Mesenchymal stem cell (in vitro differentiated cells and primary cell): ENCODE results near the gene TMEM204.

Source experiments
- DNase-seq: peaks from one replicate; pipeline ENCODE4 v3.0.0-alpha.2; 2013
- H2AFZ ChIP-seq: one replicate; pipeline ENCODE4 v1.6.1; 2013; ENCODE audit warnings: low read depth, mild to moderate bottlenecking, control low read depth, inconsistent platforms, low read length, moderate library complexity
- H2AK5ac ChIP-seq: 2 replicates; pipeline ENCODE4 v1.6.1; 2013; ENCODE audit warnings: low read length, moderate library complexity, mild to moderate bottlenecking, inconsistent platforms; ENCODE audit not compliant: severe bottlenecking
- H2BK120ac ChIP-seq: one replicate; pipeline ENCODE4 v1.6.1; 2013; ENCODE audit warnings: low read depth, mild to moderate bottlenecking, inconsistent platforms, low read length, moderate library complexity
- H2BK12ac ChIP-seq, 2 experiments: one replicate each; pipeline ENCODE4 v1.6.1; 2013; ENCODE audit warnings: inconsistent platforms in 2 of 2, low read length in 2 of 2, mild to moderate bottlenecking in 2 of 2, moderate library complexity in 2 of 2, control low read depth in 1 of 2
- H2BK15ac ChIP-seq: one replicate; pipeline ENCODE4 v1.6.1; 2013; ENCODE audit warnings: mild to moderate bottlenecking, low read depth, inconsistent platforms; ENCODE audit not compliant: poor library complexity, severe bottlenecking
- H2BK5ac ChIP-seq: 2 replicates; pipeline ENCODE4 v1.6.1; 2013; ENCODE audit warnings: low read depth, mild to moderate bottlenecking, low read length, control low read depth, inconsistent platforms; ENCODE audit not compliant: poor library complexity, severe bottlenecking
- H3K14ac ChIP-seq, 2 experiments: one replicate each; pipeline ENCODE4 v1.6.1; 2013; ENCODE audit warnings: inconsistent platforms in 2 of 2, low read length in 2 of 2, control low read depth in 1 of 2, mild to moderate bottlenecking in 1 of 2, moderate library complexity in 1 of 2
- H3K18ac ChIP-seq, 2 experiments: one replicate each; pipeline ENCODE4 v1.6.1; 2013; ENCODE audit warnings: inconsistent platforms in 2 of 2, low read length in 2 of 2, control low read depth in 1 of 2, low read depth in 1 of 2, mild to moderate bottlenecking in 1 of 2
- H3K23ac ChIP-seq, 2 experiments: one replicate each; pipeline ENCODE4 v1.6.1; 2013; ENCODE audit warnings: inconsistent platforms in 2 of 2, low read length in 2 of 2, mild to moderate bottlenecking in 2 of 2, moderate library complexity in 2 of 2, control low read depth in 1 of 2
- H3K27ac ChIP-seq: 2 replicates; pipeline ENCODE4 v1.5.1; 2013; ENCODE audit warnings: mild to moderate bottlenecking, moderate library complexity, low read length, control low read depth, inconsistent platforms; ENCODE audit not compliant: poor library complexity, severe bottlenecking
- H3K27me3 ChIP-seq, 2 experiments: 2 replicates each; pipeline versions ENCODE4 v1.6.1 to v1.7.0; 2013; ENCODE audit warnings: low read length in 2 of 2, mild to moderate bottlenecking in 2 of 2, moderate library complexity in 2 of 2, control low read depth in 1 of 2, inconsistent platforms in 1 of 2; ENCODE audit not compliant: control insufficient read depth in 1 of 2, insufficient read depth in 1 of 2
- H3K36me3 ChIP-seq, 2 experiments: 2 replicates each; pipeline versions ENCODE4 v1.6.1 to v1.7.0; 2013; ENCODE audit warnings: low read length in 2 of 2, control low read depth in 1 of 2, inconsistent platforms in 1 of 2, low read depth in 1 of 2, mild to moderate bottlenecking in 1 of 2; ENCODE audit not compliant: insufficient read depth in 2 of 2, control insufficient read depth in 1 of 2
- H3K4ac ChIP-seq, 2 experiments: one replicate each; pipeline ENCODE4 v1.6.1; 2013; ENCODE audit warnings: inconsistent platforms in 2 of 2, low read length in 2 of 2, mild to moderate bottlenecking in 2 of 2, moderate library complexity in 2 of 2, control low read depth in 1 of 2, low read depth in 1 of 2
- H3K4me1 ChIP-seq: 2 replicates; pipeline ENCODE4 v1.6.1; 2013; ENCODE audit warnings: low read depth, low read length, control low read depth; ENCODE audit not compliant: control insufficient read depth, insufficient read depth
- H3K4me2 ChIP-seq: 2 replicates; pipeline ENCODE4 v1.6.1; 2013; ENCODE audit warnings: low read length, mild to moderate bottlenecking, inconsistent platforms; ENCODE audit not compliant: poor library complexity, severe bottlenecking
- H3K4me3 ChIP-seq, 2 experiments: 2 replicates each; pipeline versions ENCODE4 v1.5.1 to v1.7.0; 2013; ENCODE audit warnings: low read length in 2 of 2, mild to moderate bottlenecking in 2 of 2, control low read depth in 1 of 2, low read depth in 1 of 2; ENCODE audit not compliant: insufficient read depth in 1 of 2
- H3K79me1 ChIP-seq: replicated peaks from 2 replicates; pipeline ENCODE4 v1.6.1; 2013; ENCODE audit warnings: mild to moderate bottlenecking, control low read depth, low read length, inconsistent platforms; ENCODE audit not compliant: poor library complexity, severe bottlenecking
- H3K9ac ChIP-seq: 2 replicates; pipeline ENCODE4 v1.7.0; 2013; ENCODE audit warnings: mild to moderate bottlenecking, low read length, moderate library complexity
- H3K9me3 ChIP-seq: 2 replicates; pipeline ENCODE4 v1.7.0; 2013; ENCODE audit warnings: mild to moderate bottlenecking, low read length; ENCODE audit not compliant: control insufficient read depth
- H4K8ac ChIP-seq: one replicate; pipeline ENCODE4 v1.6.1; 2013; ENCODE audit warnings: inconsistent platforms, mild to moderate bottlenecking, low read length, moderate library complexity
- H4K91ac ChIP-seq: one replicate; pipeline ENCODE4 v1.6.1; 2013; ENCODE audit warnings: mild to moderate bottlenecking, low read length, inconsistent platforms
- WGBS: methylation state at CpG from one replicate; pipeline ENCODE4 v1.1.7; 2013; ENCODE audit warnings: mixed read lengths; 5-methylcytosine and 5-hydroxymethylcytosine counted together

Gene TMEM204

GRCh38 chr16:1565083-1565805, 31.8 kb downstream of the TMEM204 start:
- H3K9me3 ChIP-seq, result no peaks in the 10 kb centered on the region
- DNase-seq, result no peak
- H3K27me3 ChIP-seq, result no peaks in the 10 kb centered on the region
- H3K79me1 ChIP-seq, result no peaks in the 10 kb centered on the region
- no peak overlapping the region for H3K4me2 ChIP-seq
- H4K8ac ChIP-seq, result no peak overlapping the region
- no peak overlapping the region for H2BK120ac ChIP-seq
- H2BK5ac ChIP-seq, result no peak overlapping the region
- peak overlapping the region; percentile 2 for H4K91ac ChIP-seq
- H3K27ac ChIP-seq, result no peak overlapping the region
- H2BK12ac ChIP-seq, result no peak overlapping the region
- no peak overlapping the region for H2AK5ac ChIP-seq
- no peak overlapping the region for H3K18ac ChIP-seq
- no peak overlapping the region for H3K9ac ChIP-seq
- H2AFZ ChIP-seq, result no peak overlapping the region
- H3K4me1 ChIP-seq, result peaks cover 7% of the 10 kb centered on the region
- H3K4ac ChIP-seq, result no peak overlapping the region
- 90% methylated on average over 16 of the region's 16 CpGs for WGBS
- peak overlapping the region in 1 of 2 experiments; percentile 14 for H3K4me3 ChIP-seq
- no peak overlapping the region for H2BK15ac ChIP-seq
- H3K36me3 ChIP-seq, result peaks cover 61 to 71% of the 10 kb centered on the region in 2 experiments
- no peak overlapping the region for H3K14ac ChIP-seq
- no peak overlapping the region for H3K23ac ChIP-seq

- H3K79me1 ChIP-seq, result no peaks in the 10 kb centered on the region
- no peaks in the 10 kb centered on the region for H3K9me3 ChIP-seq
- no peak overlapping the region for H3K18ac ChIP-seq
- no peak overlapping the region for H3K9ac ChIP-seq
- H2BK120ac ChIP-seq, result no peak overlapping the region
- no peak overlapping the region for H3K4me3 ChIP-seq
- no peak overlapping the region for H3K14ac ChIP-seq
- no peaks in the 10 kb centered on the region for H3K27me3 ChIP-seq
- no peak overlapping the region for H2BK5ac ChIP-seq
- no peak overlapping the region for H2AK5ac ChIP-seq
- no peak overlapping the region for H2AFZ ChIP-seq
- no peak overlapping the region for H3K4ac ChIP-seq
- no peak overlapping the region for H3K23ac ChIP-seq
- H2BK15ac ChIP-seq, result no peak overlapping the region
- H3K4me1 ChIP-seq, result peaks cover 9% of the 10 kb centered on the region
- DNase-seq, result no peak
- H2BK12ac ChIP-seq, result no peak overlapping the region
- no peak overlapping the region for H4K8ac ChIP-seq
- WGBS, result 92% methylated on average over 13 of the region's 13 CpGs
- no peak overlapping the region for H3K4me2 ChIP-seq
- H3K36me3 ChIP-seq, result peaks cover 58 to 67% of the 10 kb centered on the region in 2 experiments
- H4K91ac ChIP-seq, result no peak overlapping the region
- no peak overlapping the region for H3K27ac ChIP-seq
Measured at GRCh38 chr16:1567988-1568387, 34.5 kb downstream of the TMEM204 start.

- H3K36me3 ChIP-seq, result peaks cover 44 to 49% of the 10 kb centered on the region in 2 experiments
- no peak overlapping the region for H2AK5ac ChIP-seq
- DNase-seq, result no peak
- no peak overlapping the region for H2BK120ac ChIP-seq
- H4K91ac ChIP-seq, result no peak overlapping the region
- no peak overlapping the region for H3K4ac ChIP-seq
- no peaks in the 10 kb centered on the region for H3K79me1 ChIP-seq
- no peaks in the 10 kb centered on the region for H3K9me3 ChIP-seq
- 81% methylated on average over 6 of the region's 7 CpGs for WGBS
- H3K14ac ChIP-seq, result no peak overlapping the region
- H2BK15ac ChIP-seq, result no peak overlapping the region
- H2AFZ ChIP-seq, result no peak overlapping the region
- no peak overlapping the region for H3K4me3 ChIP-seq
- H3K4me1 ChIP-seq, result peaks cover 4% of the 10 kb centered on the region
- H3K18ac ChIP-seq, result no peak overlapping the region
- H3K9ac ChIP-seq, result no peak overlapping the region
- no peak overlapping the region for H2BK5ac ChIP-seq
- no peak overlapping the region for H3K4me2 ChIP-seq
- no peak overlapping the region for H3K27ac ChIP-seq
- H4K8ac ChIP-seq, result no peak overlapping the region
- H3K27me3 ChIP-seq, result no peaks in the 10 kb centered on the region
- no peak overlapping the region for H3K23ac ChIP-seq
- H2BK12ac ChIP-seq, result no peak overlapping the region
Measured at GRCh38 chr16:1571012-1571671, 37.7 kb downstream of the TMEM204 start.

GRCh38 chr16:1572673-1573072, 39.2 kb downstream of the TMEM204 start:
- Histone ChIP-seq H3K27ac (no peak overlapping the region), H2BK12ac (peak overlapping the region in 1 of 2 experiments; percentile 43), H2BK15ac (no peak overlapping the region), H2AFZ (no peak overlapping the region), H3K4me3 (no peak overlapping the region), H2BK120ac (no peak overlapping the region), H2AK5ac (no peak overlapping the region), H4K91ac (no peak overlapping the region), H3K18ac (no peak overlapping the region), H4K8ac (no peak overlapping the region), H3K9ac (no peak overlapping the region), H2BK5ac (no peak overlapping the region), H3K4ac (no peak overlapping the region), H3K36me3 (peaks cover 43 to 53% of the 10 kb centered on the region in 2 experiments), H3K14ac (no peak overlapping the region), H3K9me3 (no peaks in the 10 kb centered on the region), H3K27me3 (no peaks in the 10 kb centered on the region), H3K4me1 (peaks cover 4% of the 10 kb centered on the region), H3K23ac (no peak overlapping the region), H3K4me2 (no peak overlapping the region), H3K79me1 (no peaks in the 10 kb centered on the region)
- 87% methylated on average over 7 of the region's 7 CpGs for WGBS
- DNase-seq, result no peak
